Activated naive CD4-positive, alpha-beta T cell treated with anti-CD3 and anti-CD28 coated beads, Interleukin-2, amount 50 U/mL, for 72 hours (primary cell): ENCODE measurements around the gene NCCRP1. TPM values are rescaled to one million over a fixed set of nuclear protein-coding genes. Genes with fewer than 3 reads are reported as not detected.
"Not testable (repeated sequence)": the region's sequence is repeated elsewhere in the genome, so short reads cannot be mapped to it uniquely, and the experiment has no call there.

Source experiments
- ATAC-seq, 2 donors: fragments of 150-1000 bp; cut with Tn5 transposase; 2 replicates each; pipeline ENCODE4 v1.10.0; 2021; ENCODE audit warnings: mild to moderate bottlenecking in 2 of 2, moderate library complexity in 2 of 2
- DNase-seq, 2 donors: peaks; one replicate each; pipeline ENCODE4 v3.0.0; 2021 to 2022; ENCODE audit warnings: low spot score in 2 of 2
- H3K27ac Mint-ChIP-seq, 2 donors: one replicate each; pipeline ENCODE4 v1.8.0; 2022; ENCODE audit warnings: mild to moderate bottlenecking in 2 of 2, mixed read lengths in 2 of 2
- H3K36me3 Mint-ChIP-seq, 2 donors: one replicate each; pipeline ENCODE4 v1.8.0; 2022; ENCODE audit warnings: mixed read lengths in 2 of 2
- H3K9me3 Mint-ChIP-seq, 2 donors: one replicate each; pipeline ENCODE4 v1.8.0; 2022; ENCODE audit warnings: mixed read lengths in 2 of 2
- total RNA-seq, 2 donors: library from RNA; stranded (reverse); gene quantifications; one replicate each; pipeline ENCODE4 v1.2.3, GENCODE V29; 2022

Gene NCCRP1
- total RNA-seq, 2 donors from 2014 or later: not detected

DNA sequence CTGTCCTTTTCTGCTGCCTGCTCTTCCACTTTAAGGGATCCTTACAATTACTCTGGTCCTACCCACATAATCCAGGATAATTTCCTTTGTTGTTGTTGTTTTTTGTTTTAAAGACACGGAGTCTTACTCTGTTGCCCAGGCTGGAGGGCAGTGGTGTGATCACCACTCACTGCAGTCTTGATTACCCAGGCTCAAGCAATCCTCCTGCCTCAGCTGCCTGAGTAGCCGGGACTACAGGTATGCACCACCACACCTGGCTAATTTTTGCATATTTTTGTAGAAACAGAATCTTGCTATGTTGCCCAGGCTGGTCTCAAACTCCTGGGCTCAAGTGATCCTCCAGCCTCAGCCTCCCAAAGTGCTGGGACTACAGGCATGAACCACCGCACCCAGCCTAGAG lies 18.6 kb downstream of the NCCRP1 start:
- H3K27ac Mint-ChIP-seq: peak overlapping the region in 1 of 2 donors; percentile 59
- ATAC-seq, H3K36me3 Mint-ChIP-seq, DNase-seq, H3K9me3 Mint-ChIP-seq: not testable (repeated sequence)

DNA sequence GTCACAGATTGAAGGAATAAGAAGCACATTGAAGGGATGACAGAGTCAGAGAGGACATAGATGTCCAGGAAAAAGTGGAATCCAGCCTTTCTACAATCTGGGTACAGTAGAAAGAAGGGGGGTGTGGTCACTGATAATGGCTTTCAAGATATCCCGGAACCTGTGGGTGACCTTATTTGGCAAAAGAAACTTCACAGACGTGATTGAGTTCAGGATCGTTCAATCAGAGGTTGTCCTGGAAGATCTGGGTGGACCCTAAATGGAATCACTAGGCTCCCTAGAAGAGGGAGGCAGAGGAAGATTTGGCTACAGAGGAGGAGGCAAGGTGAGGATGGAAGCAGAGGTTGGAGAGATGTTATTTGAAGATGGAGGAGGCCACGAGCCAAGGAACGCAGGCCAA lies 20.3 kb downstream of the NCCRP1 start:
- DNase-seq (no peak), ATAC-seq (no peak)
- H3K36me3 Mint-ChIP-seq: no peaks in the 10 kb centered on the region
- no peaks in the 10 kb centered on the region for H3K9me3 Mint-ChIP-seq
- no peak overlapping the region for H3K27ac Mint-ChIP-seq

DNA sequence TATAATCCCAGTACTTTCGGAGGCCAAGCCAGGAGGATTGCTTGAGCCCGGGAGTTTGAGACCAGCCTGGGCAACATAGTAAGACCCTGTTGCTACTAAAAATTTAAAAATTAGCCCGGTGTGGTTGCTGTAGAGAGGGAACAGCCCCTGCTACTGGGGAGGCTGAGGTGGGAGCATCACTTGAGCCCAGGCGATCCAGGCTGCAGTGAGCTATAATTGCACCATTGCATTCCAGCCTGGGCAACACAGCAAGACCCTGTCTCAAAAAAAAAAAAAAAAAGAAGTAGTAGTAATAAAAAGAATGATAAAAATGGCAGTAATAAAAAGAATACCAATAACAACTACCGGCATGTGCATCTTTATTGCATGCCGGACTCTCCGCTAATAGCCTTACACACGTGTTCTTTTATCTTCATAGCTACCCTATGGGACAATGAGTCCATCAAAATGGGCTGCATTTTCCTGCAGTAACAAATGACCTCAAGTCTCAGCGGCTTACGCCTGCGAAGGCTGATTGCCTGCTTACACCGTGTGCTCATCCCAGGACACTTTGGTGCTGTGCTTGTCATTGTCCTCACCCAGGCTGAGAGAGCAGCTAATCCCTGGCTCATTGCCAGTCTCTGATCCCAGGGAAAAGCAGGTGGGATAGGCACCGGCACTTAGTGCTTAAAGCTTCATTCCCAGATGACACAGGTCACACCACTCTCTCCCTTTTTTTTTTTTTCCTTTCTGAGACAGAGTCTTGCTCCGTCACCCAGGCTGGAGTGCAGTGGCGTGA lies 21.7 kb downstream of the NCCRP1 start:
- no peak overlapping the region for H3K27ac Mint-ChIP-seq
- DNase-seq (no peak), ATAC-seq (no peak)
- H3K36me3 Mint-ChIP-seq: no peaks in the 10 kb centered on the region
- H3K9me3 Mint-ChIP-seq: no peaks in the 10 kb centered on the region

DNA sequence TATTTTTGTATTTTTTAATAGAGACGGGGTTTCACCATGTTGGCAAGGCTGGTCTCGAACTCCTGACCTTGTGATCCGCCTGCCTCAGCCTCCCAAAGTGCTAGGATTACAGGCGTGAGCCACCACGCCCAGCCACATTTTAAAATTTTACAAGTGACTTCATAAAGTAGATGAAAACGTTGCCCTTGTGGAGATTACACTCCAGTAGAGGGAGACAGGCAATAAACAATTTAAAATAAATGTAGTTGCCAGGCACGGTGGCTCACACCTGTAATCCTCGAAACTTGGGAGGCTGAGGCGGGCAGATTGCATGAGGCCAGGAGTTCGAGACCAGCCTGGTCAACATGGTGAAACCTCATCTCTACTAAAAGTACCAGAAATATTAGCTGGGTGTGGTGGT lies 22.3 kb downstream of the NCCRP1 start:
- DNase-seq, H3K27ac Mint-ChIP-seq, H3K36me3 Mint-ChIP-seq, ATAC-seq, H3K9me3 Mint-ChIP-seq: not testable (repeated sequence)

DNA sequence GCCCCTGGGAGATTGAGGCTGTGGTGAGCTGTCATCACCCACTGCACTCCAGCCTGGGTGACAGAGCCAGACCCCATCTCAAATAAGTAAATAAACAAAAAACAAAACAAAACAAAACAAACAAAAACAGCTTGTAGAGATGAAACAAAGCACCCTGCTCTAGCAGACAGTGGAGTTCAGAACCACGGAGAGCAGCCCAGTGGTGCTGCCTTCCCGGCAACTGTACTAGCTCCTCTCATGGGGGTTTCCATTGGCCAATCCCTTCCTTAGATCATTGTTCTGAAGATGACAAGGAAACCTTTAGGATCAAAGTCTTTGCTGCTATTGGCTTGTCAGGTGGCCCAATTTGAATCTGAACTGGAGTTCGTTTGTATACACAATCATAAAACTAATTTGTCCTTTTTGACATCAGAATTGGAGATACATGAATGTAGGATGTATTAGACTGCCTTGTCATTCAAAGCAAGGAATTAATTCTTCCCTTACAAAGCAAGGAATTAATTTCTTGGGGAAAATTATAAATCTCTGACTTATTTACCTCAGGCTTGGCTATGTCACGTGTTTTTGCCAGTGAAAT lies 27.0 kb downstream of the NCCRP1 start:
- DNase-seq (no peak), ATAC-seq (no peak)
- H3K27ac Mint-ChIP-seq: no peak overlapping the region
- H3K36me3 Mint-ChIP-seq: no peaks in the 10 kb centered on the region
- H3K9me3 Mint-ChIP-seq: no peaks in the 10 kb centered on the region

DNA sequence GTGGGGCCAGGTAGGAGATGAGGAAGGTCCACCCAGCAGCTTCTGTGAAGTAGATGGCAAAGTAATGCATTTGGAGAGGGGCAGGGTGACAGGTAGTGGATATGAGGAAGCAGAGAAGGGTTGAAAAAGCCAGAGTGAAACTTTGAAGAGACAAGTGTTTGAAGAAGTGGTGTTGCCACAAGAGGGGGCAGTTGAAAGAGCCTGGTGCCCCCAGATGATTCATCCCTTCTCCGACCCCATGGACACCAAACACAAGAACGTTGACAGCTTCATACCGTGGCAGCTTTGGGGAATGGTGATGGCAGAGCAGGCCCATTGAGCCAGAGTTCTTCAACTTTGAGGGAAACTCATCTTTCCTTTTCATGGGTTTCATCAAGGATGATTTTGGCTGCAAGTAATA lies 28.1 kb downstream of the NCCRP1 start:
- Mint-ChIP-seq H3K27ac (peak overlapping the region in 1 of 2 donors; percentile 79), H3K9me3 (no peaks in the 10 kb centered on the region), H3K36me3 (no peaks in the 10 kb centered on the region)
- ATAC-seq (no peak), DNase-seq (no peak)

DNA sequence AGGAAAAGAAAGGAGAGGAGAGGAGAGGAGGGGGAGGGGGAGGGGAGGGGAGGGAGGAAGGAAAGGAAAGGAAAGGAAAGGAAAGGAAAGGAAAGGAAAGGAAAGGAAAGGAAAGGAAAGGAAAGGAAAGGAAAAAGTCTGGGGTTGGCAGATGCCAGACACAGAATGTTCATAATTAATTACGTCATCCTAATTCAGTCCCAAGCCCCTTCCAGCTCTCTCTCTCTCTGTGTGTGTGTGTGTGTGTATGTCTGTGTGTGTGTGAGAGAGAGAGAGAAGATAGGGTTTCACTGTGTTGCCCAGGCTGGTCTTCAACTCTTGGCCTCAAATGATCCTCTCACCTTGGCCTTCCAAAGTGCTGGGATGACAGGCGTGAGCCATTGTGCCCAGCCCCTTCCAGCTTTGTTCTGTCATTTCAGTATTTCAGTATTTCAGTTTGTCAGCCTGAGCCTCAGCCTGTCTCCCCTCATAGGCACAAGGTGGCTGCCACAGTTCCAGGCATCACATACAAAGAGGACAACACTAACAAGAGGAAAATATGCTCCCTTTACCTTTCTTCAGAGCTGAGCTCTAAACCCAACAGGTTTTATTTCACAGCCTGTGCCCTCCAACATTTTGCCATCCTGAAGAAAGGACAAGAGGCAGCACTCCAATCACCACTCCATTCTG lies 33.5 kb downstream of the NCCRP1 start:
- Mint-ChIP-seq H3K27ac (no peak overlapping the region), H3K9me3 (no peaks in the 10 kb centered on the region), H3K36me3 (no peaks in the 10 kb centered on the region)
- ATAC-seq (no peak), DNase-seq (no peak)

DNA sequence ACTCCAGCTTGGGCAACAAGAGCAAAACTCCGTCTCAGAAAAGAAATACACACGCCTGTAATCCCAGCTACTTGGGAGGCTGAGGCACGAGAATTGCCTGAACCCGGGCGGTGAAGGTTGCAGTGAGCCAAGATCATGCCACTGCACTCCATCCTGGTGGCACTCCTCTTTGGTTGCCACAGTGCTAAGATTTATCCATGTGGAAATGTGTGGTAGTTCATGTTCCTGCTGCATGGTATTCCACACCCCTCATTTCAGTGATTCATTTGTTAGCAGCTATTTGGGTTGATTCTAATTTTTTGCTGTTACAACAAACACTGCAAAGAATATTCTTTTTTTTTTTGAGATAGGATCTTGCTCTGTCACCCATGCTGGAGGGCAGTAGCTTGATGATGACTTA lies 35.9 kb downstream of the NCCRP1 start:
- Mint-ChIP-seq H3K27ac (no peak overlapping the region), H3K9me3 (no peaks in the 10 kb centered on the region), H3K36me3 (no peaks in the 10 kb centered on the region)
- ATAC-seq: no peak
- DNase-seq: no peak

DNA sequence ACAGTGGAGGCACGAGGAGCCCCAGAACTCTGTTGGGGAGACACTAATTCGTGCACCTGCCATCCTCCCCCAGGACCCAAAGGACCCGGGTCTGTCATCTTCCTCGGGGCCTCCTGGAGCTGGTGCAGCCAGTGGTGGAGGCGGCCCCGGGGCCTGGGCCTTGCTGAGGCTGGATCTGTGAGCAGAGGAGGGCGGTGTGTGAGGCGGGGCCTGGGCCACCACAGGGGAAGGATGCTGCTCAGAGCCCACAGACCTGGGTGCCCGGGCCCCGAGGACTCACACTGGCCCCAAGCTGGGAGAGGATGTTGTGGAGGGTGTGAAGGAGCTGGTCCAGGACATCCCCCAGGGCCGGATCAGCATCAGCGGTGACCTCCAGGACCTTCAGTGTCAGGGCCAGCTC lies 39.8 kb downstream of the NCCRP1 start:
- no peaks in the 10 kb centered on the region for H3K36me3 Mint-ChIP-seq
- H3K27ac Mint-ChIP-seq: peak overlapping the region; percentile 36 to 80

DNA sequence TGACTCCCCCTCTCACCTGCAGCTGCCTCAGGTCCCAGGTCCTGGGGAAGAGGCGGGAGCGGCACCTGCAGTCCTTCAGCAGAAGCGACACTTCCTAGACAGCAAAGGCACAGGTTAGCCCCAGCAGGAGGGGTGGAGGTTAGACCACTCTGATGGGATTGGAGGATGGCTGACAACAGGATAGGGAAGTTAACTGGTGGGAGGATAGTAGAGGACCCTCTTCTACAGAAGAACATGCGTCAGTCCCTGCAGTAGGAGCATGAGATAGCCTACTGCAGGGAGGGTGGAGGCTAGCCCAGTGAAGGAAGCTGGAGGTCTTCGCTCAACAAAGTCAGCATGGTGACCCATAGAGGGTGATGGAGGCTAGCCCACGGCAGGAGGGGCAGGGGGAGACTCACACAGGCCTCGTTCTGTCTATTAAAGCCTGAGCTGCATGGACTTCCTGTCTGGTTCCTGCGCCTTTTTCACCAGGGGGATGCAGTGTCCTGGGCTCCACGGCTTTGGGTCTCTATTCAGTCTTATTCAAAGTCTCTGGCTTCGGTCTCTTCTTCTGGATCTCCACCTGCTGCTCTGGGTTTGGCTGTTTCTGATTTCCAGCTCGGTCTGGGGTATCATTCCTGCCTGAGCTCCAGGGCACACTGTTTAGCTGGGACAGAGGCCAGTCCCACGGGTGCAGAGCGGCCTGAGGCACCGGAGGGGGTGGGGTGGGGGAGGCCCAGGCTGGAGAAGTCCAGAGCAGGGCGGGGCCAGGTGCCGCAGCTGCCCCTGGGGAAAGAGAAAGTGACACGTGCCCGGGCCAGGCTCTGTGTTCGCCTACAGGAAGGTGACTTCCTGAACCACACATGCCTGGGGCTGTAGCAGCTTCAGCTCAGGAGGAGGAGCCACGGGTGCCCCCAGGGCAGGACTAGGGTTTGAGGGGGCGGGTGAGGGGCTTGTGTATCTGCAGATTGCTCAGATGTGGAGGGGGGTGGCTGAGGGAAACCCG lies 40.7 kb downstream of the NCCRP1 start:
- Mint-ChIP-seq H3K36me3 (no peaks in the 10 kb centered on the region), H3K9me3 (no peaks in the 10 kb centered on the region), H3K27ac (peak overlapping the region; percentile 73 to 80)
- ATAC-seq (peak; percentile 82 to 98), DNase-seq (peak; percentile 45 to 71)

More for the DNA sequence above, 39.8 kb downstream of the NCCRP1 start:
- peak; percentile 32 to 76 for ATAC-seq
- peak in 1 of 2 donors; percentile 26 for DNase-seq
- no peaks in the 10 kb centered on the region for H3K9me3 Mint-ChIP-seq

DNA sequence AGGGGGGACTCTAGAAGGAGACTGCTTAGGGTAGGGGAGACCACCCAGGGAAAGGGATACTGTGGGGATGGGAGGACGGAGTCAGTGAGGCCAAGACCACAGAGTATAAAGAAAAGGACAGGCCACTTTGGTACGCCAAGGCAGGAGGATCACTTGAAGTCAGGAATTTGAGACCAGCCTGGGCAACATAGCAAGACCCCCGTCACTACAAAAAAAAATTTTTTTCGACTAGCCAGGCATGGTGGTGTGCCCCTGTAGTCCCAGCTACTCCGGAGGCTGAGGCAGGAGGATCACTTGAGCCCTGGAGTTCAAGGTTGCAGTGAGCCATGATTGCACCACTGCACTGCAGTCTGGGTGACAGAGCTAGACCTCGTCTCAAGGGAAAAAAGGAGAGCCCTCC lies 41.4 kb downstream of the NCCRP1 start:
- DNase-seq: no peak
- no peaks in the 10 kb centered on the region for H3K36me3 Mint-ChIP-seq
- no peak for ATAC-seq

DNA sequence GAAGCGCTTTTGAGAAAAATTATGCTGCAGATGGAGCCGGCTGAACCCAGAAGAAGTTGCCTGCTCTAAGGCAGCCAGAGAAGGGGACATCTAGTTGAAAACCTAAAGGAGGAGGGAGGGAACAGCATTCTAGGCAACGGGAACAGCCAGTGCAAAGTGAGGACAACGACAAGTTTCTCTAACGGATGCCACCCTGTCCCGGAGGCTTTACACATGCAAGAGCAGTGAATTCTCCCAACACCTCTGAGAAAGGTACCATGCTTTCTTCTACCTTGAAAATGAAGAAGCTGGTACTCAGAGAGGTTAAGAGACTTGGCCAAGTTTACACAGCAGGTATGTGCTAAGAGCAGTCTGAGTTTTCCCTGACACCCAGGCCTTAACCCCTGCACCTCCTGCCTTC lies 42.2 kb downstream of the NCCRP1 start:
- Mint-ChIP-seq H3K27ac (peak overlapping the region in 1 of 2 donors; percentile 80), H3K9me3 (no peaks in the 10 kb centered on the region), H3K36me3 (no peaks in the 10 kb centered on the region)
- DNase-seq (no peak), ATAC-seq (no peak)

More for the DNA sequence above, 41.4 kb downstream of the NCCRP1 start:
- H3K27ac Mint-ChIP-seq: peak overlapping the region; percentile 73 to 80
- no peaks in the 10 kb centered on the region for H3K9me3 Mint-ChIP-seq

DNA sequence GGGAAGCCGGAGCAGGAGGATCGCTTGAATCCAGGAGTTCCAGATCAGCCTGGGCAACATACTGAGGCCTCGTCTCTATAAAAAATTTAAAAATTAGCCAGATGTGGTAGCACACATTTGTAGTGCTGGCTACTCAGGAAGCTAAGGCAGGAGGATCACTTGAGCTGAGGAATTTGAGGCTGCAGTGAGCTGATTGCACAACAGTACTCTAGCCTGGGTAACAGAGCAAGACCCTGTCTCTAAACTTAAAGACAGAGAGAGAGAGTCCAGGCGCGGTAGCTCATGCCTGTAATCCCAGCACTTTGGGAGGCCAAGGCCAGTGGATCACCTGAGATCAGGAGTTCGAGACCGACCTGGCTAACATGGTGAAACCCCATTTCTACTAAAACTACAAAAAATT lies 43.7 kb downstream of the NCCRP1 start:
- H3K27ac Mint-ChIP-seq: peak overlapping the region in 1 of 2 donors; percentile 57

DNA sequence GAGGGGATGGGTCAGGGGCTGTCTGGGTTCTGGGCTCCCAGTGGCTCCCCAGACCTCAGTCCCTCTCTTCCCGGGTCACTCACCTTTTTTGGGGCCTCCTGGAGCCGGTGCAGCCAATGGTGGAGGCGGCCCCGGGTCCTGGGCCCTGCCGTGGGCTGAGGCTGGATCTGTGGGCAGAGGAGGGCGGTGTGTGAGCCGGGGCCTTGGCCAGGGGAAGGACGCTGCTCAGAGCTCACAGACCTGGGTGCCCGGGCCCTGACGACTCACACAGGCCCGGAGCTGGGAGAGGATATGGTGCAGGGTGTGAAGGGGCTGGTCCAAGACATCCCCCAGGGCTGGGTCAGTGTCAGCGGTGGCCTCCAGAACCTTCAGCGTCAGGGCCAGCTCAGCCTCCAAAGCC lies 47.0 kb downstream of the NCCRP1 start:
- H3K9me3 Mint-ChIP-seq, H3K36me3 Mint-ChIP-seq, ATAC-seq, H3K27ac Mint-ChIP-seq, DNase-seq: not testable (repeated sequence)

More for the DNA sequence above, 43.7 kb downstream of the NCCRP1 start:
- H3K36me3 Mint-ChIP-seq: no peaks in the 10 kb centered on the region
- DNase-seq (no peak), ATAC-seq (no peak)
- H3K9me3 Mint-ChIP-seq: no peaks in the 10 kb centered on the region

DNA sequence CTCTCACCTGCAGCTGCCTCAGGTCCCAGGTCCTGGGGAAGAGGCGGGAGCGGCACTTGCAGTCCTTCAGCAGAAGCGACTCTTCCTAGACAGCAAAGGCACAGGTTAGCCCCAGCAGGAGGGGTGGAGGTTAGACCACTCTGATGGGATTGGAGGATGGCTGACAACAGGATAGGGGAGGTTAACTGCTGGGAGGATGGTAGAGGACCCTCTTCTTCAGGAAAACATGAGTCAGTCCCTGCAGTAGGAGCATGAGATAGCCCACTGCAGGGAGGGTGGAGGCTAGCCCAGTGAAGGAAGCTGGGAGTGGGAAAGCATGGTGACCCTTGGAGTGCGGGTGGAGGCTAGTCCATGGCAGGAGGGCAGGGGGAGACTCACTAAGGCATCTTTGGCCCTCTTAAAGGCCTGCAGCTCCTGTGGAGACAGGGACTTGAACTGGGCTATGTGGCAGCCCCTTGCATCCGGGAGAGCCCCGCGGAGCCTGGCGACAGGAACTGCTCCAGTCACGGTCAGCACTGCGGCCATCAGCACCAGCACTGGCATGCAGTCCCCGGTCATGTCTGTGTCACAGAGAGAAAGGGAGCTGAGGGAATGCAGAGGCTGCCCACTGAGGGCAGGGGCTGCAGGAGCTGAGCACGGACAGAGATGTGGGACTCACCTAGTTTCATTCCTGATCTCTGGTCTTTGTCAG lies 47.8 kb downstream of the NCCRP1 start, which contains the start of gene IFNL3:
TSS of gene IFNL3 (minus strand) at position 597 of the 691 bp plus-strand sequence. CDS start at position 558, 39 bp downstream.
- not testable (repeated sequence) for H3K27ac Mint-ChIP-seq, ATAC-seq, DNase-seq, H3K36me3 Mint-ChIP-seq, H3K9me3 Mint-ChIP-seq

DNA sequence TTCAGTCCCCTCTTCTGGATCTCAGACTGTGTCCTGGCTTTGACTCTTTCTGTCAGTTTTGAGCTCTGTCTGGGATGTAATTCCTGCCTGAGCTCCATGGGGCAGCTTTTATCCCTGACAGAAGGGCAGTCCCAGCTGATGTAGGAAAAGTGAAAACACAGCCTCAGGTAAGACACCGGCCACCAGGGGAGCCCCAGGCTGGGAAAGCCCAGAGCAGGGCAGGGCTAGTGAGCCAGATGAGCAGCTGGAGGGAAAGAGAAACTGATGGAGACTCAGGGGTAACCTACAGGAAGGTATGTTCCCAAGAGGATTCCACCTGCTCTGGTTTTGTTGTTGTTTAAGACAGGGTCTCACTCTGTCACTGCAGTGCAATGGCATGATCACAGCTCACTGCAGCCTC lies 48.4 kb downstream of the NCCRP1 start:
- H3K9me3 Mint-ChIP-seq, H3K27ac Mint-ChIP-seq, DNase-seq, H3K36me3 Mint-ChIP-seq: not testable (repeated sequence)
- ATAC-seq: peak; percentile 47 to 80
